Hematopoietic multipotent progenitor cell treated with erythropoietin and hydrocortisone succinate and interleukin-3 and kit ligand, for 17 days (in vitro differentiated cells): ENCODE measurements around the gene PSPN.
A peak's percentile ranks its signal among the peaks of the same experiment; 100 is the strongest.

ENCODE experiments used
- DNase-seq: peaks from one replicate; pipeline ENCODE4 v3.0.0-alpha.2; 2015; ENCODE audit warnings: low spot score

The PSPN gene, protein sequence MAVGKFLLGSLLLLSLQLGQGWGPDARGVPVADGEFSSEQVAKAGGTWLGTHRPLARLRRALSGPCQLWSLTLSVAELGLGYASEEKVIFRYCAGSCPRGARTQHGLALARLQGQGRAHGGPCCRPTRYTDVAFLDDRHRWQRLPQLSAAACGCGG

GRCh38 chr19:6375411-6376010 lies at the start of gene PSPN:
TSS of gene PSPN (minus strand) at chr19:6375933. CDS start at chr19:6375849, 84 bp downstream.
- no peak for DNase-seq

DNA sequence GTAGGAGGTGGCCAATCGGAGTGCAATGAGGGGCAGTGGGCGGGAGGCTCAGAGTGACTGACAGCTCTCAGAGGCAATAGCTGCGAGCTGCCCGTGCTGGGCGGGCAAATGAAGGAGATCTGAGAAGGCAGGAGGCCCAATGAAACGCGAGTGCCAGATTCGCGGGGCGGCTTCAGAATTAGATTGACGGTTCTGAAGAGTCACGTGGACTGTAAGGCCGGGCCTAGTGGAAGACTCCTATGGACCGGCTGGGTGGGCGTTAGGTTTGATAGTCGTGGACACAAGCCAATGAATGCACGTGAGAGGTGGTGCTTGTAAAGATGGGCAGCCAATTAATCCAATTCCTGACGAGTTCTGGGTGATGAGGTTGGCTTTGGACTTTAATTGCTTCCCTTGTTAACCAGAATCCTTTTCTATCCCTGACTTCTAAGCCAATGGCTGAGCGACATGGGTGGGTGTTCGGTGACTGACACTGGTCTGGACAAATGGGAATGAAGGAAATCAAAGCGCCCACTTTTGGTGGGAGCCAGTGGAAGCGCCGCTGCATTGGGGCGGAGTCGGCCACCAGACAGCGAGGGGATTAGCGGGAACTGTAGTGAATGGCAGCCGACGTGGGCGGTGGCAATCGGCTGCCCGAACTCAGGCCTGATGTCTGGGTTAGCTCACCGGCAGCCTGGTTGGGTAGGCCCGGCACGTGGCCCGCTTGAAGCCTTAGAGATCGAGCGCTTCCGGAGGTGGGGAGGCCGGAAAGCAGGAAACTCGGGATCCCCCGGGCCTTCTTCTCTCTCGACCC lies 49.4 kb upstream of the PSPN start:
- DNase-seq = peak; percentile 99

GRCh38 chr19:6424195-6424938 lies 48.6 kb upstream of the PSPN start, which contains the start of gene KHSRP:
TSS of gene KHSRP (minus strand) at chr19:6424811. CDS start at chr19:6424701, 110 bp downstream.
- peak; percentile 32 for DNase-seq

- DNase-seq = peak; percentile 15
Measured at GRCh38 chr19:6423499-6424194, 47.9 kb upstream of the PSPN start.

- no peak for DNase-seq
Measured at GRCh38 chr19:6421075-6422014, 45.6 kb upstream of the PSPN start.

DNA sequence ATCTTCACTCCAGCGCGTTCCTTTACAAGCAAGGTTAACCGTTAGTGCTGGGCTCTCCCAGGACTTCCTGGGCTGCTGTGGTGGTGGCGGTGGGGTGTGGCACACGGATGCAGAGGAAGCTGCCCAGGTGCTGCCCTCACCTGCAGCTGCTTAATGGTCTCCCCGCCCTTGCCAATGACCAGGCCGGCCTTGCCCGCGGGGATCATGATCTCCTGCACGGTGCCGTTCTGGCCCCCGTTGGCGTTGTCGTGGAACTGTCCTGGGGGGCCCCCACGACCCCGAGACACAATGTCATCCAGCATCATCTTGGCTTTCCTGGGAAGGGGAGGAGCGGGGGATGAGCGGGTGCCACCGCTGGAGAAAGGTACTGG lies 42.8 kb upstream of the PSPN start:
- DNase-seq = no peak

DNA sequence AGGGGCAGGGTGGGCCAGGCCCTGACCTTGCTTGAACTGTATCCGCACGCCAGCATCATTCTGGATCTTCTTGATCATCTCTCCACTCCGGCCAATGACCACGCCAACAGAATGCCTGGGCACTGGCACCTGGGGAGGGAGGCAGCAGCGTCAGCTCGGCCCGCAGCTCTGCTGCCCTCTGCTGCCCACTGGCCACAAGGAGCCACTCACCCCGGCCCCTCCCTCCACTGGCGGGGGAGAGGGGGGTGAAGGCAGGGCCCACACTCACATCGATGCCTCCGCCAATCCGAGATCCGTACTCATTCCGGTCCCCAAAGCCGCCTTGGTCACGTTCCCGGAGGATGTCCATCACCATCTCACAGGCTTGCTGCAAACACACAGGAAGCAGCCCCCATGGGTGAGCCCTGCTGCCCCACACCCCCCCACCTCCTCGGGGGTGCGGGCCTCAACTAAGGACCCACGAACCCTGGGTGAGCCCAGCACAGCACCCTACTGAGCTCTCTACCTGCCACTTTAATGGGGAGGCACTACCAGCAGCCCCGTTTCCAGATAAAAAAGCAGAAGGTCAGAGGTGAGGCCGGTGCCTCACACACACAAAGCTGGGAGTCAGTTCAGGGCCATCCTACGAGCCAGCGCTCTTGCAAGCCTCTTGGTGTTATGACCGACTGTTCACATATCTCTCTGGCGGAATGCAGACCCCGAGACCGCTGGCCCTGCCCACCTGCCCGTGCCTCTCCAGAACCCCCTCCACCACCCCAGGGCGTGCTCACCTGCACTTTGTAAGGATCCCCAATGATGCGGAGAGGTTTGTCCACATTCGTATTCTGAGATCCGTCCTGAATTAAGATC lies 42.2 kb upstream of the PSPN start:
- no peak for DNase-seq

DNA sequence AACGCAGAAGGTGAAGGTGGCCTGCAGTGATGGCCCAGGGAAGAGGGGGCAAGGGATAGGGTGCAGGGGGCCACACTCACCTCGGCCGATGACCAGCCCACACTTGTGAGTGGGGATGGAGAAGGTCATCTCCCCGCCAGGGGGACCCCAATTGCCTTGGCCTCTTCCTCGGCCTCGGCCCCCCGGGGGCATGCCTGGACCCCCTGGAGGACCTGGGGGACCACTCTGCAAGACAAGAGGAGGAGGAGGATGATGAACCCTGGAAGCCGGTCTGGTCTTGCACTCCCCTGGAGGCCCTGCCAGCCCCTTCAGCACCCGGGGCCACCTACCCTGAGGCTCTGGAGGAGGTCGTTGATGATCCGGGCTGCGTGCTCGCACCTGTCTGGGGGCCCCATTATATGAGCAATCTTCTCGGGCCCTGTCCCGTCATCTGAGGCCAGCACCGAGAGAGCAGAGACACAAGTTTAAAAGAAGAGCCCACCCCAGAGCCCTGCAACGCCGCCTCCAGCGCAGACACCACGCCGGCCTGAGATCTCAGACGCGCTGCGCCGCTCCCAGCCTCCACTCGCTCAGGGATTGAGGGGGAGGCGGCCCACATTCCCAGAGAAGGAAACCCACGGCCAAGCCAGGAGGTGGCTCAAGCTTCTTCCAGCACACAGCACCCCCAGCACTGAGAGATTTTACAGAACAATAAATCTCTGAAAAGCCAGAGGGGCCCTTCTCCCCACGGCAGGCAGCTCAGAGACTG lies 41.1 kb upstream of the PSPN start:
- no peak for DNase-seq

DNA sequence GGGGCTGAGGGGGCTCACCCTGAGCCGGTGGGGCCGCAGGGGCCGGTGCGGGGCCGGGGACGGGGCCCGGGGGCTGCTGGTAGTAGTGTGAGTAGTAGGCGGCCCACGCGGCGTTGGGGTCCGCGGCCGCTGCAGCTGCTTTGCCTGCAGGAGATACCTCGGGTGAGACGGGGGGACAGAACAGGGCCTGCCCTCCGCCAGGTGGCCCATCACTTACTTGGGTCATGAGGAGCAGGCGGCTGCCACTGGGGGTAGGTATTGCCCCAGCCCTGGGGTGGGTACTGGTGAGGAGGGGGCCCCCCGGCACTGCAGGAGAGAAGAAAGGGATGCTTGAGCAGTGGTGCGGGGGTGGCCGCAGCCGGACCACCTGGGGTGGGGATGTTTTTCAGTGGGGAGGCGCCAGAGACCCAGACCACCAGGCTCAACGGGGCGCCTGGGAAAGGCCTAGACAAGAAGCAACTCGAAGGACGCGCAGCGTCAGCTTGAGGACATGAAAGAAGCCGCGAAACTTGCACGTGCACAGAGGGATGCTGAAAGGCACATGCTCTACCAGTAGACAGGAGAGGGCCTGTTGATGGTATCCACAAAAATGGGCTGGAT lies 40.0 kb upstream of the PSPN start:
- DNase-seq = no peak

- no peak for DNase-seq
Measured at GRCh38 chr19:6414793-6415590, 39.3 kb upstream of the PSPN start.

GRCh38 chr19:6413721-6414643 lies 38.2 kb upstream of the PSPN start:
- DNase-seq = no peak

- no peak for DNase-seq
Measured at GRCh38 chr19:6413291-6413690, 37.6 kb upstream of the PSPN start.

DNA sequence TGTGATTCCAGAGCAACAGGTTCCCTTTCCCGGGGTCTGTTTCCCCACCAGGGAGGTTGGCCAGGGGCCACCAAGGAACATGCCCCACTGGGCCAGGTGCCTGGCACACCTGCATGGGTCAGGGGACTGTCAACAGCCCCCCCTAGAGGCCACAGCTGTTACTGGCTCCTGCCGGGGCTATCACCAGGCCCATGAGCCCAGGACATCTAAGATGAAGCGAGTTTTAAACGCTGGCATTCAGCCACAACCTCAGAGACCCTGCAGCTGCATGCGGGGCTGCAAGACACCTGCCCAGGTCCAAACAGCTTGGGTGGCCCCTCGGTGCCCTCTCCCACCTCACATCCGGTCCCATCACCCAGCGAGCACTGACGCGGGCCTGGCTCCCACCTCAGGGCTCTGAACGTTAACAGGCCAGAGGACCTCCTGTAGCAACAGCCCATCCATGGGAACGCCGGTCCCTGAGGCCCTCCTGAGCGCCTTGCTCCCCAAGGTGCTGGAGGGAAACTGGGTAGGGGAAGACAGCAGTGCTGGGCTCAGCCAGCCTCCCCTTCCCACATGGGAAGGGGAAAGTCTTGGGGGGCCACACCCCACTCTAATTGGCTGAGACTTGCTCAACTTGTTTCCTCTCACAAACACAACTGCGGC lies 36.8 kb upstream of the PSPN start:
- peak; percentile 16 for DNase-seq

DNA sequence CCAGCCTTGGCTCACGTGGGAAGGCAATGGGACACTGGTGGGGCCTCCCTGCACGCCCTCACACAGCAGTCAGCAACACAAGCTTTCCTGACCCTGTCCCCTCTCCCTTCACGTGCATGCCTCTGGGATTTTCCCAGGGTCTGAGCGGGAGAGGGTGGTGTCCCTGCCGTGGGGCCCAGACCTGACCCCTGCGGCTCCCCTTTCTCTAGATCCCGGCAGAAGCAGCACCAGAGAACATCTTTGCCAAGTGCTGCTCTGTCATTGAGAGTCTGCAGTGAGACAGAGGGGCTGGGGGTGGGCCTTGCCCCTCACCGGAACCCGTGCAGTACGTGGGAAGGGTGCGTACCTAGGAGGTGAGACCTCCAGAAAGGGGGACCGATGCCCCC lies 36.3 kb upstream of the PSPN start:
- DNase-seq = no peak

DNA sequence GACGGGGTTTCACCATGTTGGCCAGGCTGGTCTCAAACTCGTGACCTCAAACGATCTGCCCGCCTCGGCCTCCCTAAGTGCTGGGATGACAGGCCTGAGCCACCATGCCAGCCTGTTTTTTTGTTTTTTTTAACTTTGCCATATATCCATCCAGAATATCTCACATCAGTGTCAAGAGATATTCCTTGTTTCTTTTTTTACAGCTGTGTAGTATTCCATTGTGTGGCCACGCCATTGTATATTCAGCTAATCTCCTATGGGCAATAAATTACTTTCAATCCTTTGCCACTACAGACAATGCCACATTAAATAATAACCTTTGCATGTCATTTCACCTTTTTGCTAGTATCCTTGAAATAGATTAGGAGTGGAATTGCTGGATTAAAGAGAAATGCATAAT lies 33.6 kb upstream of the PSPN start:
- no peak for DNase-seq

DNA sequence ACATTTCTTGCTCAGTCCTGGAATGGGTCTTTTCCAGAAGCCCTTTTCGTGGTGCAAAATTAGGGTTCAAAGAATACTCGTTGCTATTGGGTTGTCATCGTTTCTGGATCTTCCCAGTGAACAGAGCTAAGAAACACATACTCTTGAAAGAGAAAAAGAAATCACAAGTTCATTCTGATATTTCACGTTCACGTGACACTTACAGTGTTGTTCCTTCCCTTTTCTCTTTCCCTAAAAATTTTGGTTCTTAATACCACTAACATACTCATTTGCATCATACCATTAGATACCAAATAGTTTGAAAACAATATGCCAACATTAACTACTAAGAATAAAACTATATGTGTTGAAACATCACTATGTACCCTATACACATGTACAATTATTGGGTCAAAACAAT lies 30.7 kb upstream of the PSPN start:
- no peak for DNase-seq
